Measurements from ENCODE around the gene B3GAT3.

Gene B3GAT3

DNA sequence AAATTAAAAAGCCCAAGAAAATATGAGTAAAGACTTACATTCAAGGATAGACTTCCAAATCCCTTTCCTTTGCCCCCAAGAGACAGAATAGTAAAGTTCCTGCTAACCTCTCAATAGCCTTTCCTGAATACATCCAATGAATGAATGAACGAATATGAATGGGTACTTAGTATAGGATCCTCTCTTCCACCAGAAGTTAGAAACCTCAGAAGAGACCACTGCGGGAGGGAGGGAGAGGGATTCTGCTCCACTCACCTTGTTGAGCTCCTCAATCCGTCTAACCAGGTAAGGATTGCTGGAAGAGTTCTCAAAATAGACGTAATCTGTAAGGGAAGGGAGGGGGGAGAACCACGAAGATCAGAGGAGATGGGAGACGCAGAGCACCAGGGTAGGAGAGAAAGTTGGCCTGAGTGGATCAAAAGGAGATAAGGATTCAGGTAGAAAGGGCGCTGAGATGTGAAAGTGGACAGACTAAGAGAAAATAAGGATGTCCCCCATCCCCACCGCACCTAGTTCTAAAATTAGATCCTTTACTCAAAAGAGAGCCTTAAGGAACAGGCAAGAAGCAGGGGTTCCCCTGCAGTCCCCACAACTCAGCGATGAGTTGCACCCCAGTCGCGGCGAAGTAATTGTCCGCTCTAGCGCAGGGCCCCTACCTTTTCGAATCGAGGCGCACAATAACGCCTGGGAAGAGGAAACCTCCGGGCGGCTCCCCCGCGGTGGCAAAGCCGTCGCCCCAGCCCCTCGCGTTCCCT, 21.2 kb downstream of the B3GAT3 start (continued):
- TF ChIP-seq, protein P1, sequence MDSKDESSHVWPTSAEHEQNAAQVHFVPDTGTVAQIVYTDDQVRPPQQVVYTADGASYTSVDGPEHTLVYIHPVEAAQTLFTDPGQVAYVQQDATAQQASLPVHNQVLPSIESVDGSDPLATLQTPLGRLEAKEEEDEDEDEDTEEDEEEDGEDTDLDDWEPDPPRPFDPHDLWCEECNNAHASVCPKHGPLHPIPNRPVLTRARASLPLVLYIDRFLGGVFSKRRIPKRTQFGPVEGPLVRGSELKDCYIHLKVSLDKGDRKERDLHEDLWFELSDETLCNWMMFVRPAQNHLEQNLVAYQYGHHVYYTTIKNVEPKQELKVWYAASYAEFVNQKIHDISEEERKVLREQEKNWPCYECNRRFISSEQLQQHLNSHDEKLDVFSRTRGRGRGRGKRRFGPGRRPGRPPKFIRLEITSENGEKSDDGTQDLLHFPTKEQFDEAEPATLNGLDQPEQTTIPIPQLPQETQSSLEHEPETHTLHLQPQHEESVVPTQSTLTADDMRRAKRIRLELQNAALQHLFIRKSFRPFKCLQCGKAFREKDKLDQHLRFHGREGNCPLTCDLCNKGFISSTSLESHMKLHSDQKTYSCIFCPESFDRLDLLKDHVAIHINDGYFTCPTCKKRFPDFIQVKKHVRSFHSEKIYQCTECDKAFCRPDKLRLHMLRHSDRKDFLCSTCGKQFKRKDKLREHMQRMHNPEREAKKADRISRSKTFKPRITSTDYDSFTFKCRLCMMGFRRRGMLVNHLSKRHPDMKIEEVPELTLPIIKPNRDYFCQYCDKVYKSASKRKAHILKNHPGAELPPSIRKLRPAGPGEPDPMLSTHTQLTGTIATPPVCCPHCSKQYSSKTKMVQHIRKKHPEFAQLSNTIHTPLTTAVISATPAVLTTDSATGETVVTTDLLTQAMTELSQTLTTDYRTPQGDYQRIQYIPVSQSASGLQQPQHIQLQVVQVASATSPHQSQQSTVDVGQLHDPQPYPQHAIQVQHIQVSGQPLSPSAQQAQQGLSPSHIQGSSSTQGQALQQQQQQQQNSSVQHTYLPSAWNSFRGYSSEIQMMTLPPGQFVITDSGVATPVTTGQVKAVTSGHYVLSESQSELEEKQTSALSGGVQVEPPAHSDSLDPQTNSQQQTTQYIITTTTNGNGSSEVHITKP (tag by site-specific recombination; IDR thresholded peaks at IDR 0.05), result peak; percentile 82
- TF ChIP-seq ZNF544 (tag by site-specific recombination; IDR thresholded peaks at IDR 0.05), result no peak

GRCh38 chr11:62599901-62600300, 21.9 kb downstream of the B3GAT3 start:
- H3K36me3 ChIP-seq (ENCODE audit: control insufficient read depth in 2 of 2, insufficient read depth in 1 of 2, low read length in 2 of 2), result peaks cover 17 to 68% of the 10 kb centered on the region in 2 experiments; a peak in 2 of 3 replicates
- peak overlapping the region; percentile 91 for H3K4me3 ChIP-seq (ENCODE audit: low read depth, low read length)
- peak overlapping the region; percentile 95 for H3K27ac ChIP-seq (ENCODE audit: extremely low read depth, low read depth, low read length)
- H3K4me1 ChIP-seq (ENCODE audit: control insufficient read depth, insufficient read depth, low read length), result no peaks in the 10 kb centered on the region
- no peaks in the 10 kb centered on the region for H3K9me3 ChIP-seq (ENCODE audit: control insufficient read depth, insufficient read depth, low read depth, low read length)
- ChIA-PET CTCF (interaction anchor here (0.9 to 2.1 kb wide), 5 partner anchors 12 to 205 kb away, joined by 3 to 5 read pairs (median 5); partner anchors contain the start of genes EML3, GANAB and ROM1), POLR2A (interaction anchor here (0.6 to 4.2 kb wide), 18 partner anchors 8 to 281 kb away, joined by 3 to 140 read pairs (median 6); partner anchors contain the start of genes B3GAT3, C11orf98, CSKMT and EEF1G)
- no peak for TF ChIP-seq ZNF175 (tag by site-specific recombination; IDR thresholded peaks at IDR 0.05)
- TF ChIP-seq WT1 (tag by site-specific recombination; IDR thresholded peaks at IDR 0.05), result no peak
- TF ChIP-seq ZNF660 (tag by site-specific recombination; IDR thresholded peaks at IDR 0.05), result no peak
- no peak for TF ChIP-seq ZFP3 (tag by site-specific recombination; IDR thresholded peaks at IDR 0.05; ENCODE audit: low read depth)
- no peak for TF ChIP-seq ZNF544 (tag by site-specific recombination; IDR thresholded peaks at IDR 0.05)
- no peak for TF ChIP-seq ZNF837 (tag by site-specific recombination; IDR thresholded peaks at IDR 0.05)
- no peak for TF ChIP-seq ZNF843 (tag by site-specific recombination; IDR thresholded peaks at IDR 0.05)
- TF ChIP-seq KLF10 (tag by site-specific recombination; IDR thresholded peaks at IDR 0.05), result no peak
- TF ChIP-seq ZNF19 (tag by site-specific recombination; IDR thresholded peaks at IDR 0.05; ENCODE audit: low read depth), result no peak
- TF ChIP-seq ZNF341 (tag by site-specific recombination; IDR thresholded peaks at IDR 0.05; ENCODE audit: low read depth), result no peak
- TF ChIP-seq, protein P2, sequence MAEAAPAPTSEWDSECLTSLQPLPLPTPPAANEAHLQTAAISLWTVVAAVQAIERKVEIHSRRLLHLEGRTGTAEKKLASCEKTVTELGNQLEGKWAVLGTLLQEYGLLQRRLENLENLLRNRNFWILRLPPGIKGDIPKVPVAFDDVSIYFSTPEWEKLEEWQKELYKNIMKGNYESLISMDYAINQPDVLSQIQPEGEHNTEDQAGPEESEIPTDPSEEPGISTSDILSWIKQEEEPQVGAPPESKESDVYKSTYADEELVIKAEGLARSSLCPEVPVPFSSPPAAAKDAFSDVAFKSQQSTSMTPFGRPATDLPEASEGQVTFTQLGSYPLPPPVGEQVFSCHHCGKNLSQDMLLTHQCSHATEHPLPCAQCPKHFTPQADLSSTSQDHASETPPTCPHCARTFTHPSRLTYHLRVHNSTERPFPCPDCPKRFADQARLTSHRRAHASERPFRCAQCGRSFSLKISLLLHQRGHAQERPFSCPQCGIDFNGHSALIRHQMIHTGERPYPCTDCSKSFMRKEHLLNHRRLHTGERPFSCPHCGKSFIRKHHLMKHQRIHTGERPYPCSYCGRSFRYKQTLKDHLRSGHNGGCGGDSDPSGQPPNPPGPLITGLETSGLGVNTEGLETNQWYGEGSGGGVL (tag by site-specific recombination; IDR thresholded peaks at IDR 0.05), result no peak
- TF ChIP-seq ZNF16 (tag by site-specific recombination; IDR thresholded peaks at IDR 0.05; ENCODE audit: low read depth), result no peak
- no peak for TF ChIP-seq ZNF324 (tag by site-specific recombination; IDR thresholded peaks at IDR 0.05)
- TF ChIP-seq, protein P3, sequence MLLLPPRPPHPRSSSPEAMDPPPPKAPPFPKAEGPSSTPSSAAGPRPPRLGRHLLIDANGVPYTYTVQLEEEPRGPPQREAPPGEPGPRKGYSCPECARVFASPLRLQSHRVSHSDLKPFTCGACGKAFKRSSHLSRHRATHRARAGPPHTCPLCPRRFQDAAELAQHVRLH (tag by site-specific recombination; IDR thresholded peaks at IDR 0.05), result no peak
- no peak for TF ChIP-seq ZNF792 (tag by site-specific recombination; IDR thresholded peaks at IDR 0.05)
- TF ChIP-seq GLI2 (tag by site-specific recombination; IDR thresholded peaks at IDR 0.05; ENCODE audit: borderline replicate concordance, low read depth), result no peak
- TF ChIP-seq ZNF350 (tag by site-specific recombination; IDR thresholded peaks at IDR 0.05), result no peak
